HG03095 (cell line): ENCODE results near the gene TRIM75.
"Not testable (repeated sequence)": the region's sequence is repeated elsewhere in the genome, so short reads cannot be mapped to it uniquely, and the experiment has no call there.

Experiments
- ATAC-seq: cut with Tn5 transposase; IDR thresholded peaks from one replicate; pipeline ENCODE4 v1.9.1; 2021; ENCODE audit warnings: moderate library complexity; ENCODE audit not compliant: unreplicated experiment

Gene TRIM75

DNA sequence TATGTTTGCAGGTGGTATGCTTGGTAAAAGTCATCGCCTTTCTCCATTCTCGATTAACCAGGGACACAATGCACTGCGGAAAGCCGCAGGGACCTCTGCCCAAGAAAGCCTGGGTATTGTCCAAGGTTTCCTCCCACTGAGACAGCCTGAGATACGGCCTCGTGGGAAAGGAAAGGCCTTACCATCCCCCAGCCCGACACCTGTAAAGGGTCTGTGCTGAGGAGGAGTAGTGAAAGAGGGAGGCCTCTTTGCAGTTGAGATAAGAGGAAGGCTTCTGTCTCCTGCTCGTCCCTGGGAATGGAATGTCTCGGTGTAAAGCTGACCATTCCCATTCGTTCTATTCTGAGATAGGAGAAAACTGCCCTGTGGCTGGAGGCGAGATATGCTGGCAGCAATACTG lies 19.7 kb downstream of the TRIM75 start:
- ATAC-seq, result not testable (repeated sequence)

GRCh38 chr4:165077034-165077578 lies 23.4 kb downstream of the TRIM75 start:
- no peak for ATAC-seq

GRCh38 chr4:165079476-165079875 lies 25.8 kb downstream of the TRIM75 start:
- ATAC-seq, result no peak

DNA sequence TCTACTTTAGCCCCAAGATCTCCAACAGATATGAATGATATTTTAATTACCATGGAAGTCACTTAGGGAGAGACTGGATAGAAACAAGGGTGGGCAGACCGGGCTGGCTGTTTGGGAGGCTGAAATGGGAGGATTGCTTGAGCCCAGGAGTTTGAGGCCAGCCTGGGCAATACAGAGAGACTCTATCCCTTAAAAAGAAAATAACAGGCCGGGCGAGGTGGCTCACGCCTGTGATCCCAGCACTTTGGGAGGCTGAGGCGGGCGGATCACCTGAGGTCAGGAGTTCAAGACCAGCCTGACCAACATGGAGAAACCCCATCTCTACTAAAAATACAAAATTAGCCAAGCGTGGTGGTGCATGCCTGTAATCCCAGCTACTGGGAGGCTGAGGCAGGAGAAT lies 31.1 kb downstream of the TRIM75 start:
- ATAC-seq, result not testable (repeated sequence)

- ATAC-seq, result no peak
These were observed 32.3 kb downstream of the TRIM75 start for GRCh38 chr4:165085946-165086345.

DNA sequence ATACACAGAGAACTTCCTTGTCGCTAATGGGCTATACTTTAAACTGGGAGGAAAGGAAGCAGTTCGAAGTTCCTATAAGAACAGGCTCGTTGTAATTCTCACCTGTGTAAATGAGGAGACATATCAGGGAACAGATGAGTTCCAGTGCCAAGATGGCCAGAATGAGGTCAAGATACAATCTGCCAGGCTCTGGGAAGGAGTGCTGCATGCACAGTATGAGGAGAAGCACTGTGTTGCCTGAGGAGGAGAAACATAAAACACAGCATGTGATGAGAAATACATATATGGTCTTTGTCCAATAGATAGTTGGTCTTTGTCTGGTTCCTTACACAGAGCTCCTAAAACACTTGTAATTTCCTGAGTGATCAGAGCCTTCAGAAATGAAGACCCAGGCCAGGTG lies 34.7 kb downstream of the TRIM75 start:
- no peak for ATAC-seq

DNA sequence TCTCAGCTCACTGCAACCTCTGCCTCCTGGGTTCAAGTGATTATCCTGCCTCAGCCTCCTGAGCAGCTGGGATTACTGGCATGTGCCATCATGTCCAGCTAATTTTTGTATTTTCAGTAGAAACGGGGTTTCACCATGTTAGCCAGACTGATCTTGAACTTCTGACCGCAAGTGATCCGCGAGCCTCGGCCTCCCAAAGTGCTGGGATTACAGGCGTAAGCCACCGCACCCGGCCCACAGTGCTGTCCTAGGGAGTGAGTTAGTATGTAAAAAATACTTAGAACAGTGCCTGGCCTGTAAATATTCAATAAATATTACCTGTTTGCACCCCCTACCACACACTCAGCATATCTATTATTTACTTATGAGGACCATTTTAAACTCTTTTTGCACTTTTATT lies 38.5 kb downstream of the TRIM75 start:
- ATAC-seq, result not testable (repeated sequence)

- no peak for ATAC-seq
These were observed 41.2 kb downstream of the TRIM75 start for GRCh38 chr4:165094873-165095272.

DNA sequence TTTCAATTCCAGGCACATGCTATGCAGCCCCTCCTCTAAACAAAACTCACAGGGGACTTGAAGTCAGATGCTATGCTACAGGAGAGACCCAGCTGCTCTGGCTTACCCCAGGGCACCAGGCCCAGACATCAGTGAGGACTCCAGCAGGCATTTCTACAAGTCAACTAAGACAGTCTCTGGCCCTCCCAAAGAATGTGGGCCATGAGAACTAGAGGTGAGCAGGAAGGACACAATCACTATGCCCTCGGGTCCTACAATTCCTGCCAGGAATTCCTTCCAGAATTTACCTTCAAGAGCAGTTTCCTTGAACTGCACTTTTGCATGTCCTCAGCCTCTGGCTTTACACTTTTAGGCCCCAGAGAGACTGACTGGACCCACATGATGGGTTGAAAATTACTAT lies 41.6 kb downstream of the TRIM75 start:
- no peak for ATAC-seq

DNA sequence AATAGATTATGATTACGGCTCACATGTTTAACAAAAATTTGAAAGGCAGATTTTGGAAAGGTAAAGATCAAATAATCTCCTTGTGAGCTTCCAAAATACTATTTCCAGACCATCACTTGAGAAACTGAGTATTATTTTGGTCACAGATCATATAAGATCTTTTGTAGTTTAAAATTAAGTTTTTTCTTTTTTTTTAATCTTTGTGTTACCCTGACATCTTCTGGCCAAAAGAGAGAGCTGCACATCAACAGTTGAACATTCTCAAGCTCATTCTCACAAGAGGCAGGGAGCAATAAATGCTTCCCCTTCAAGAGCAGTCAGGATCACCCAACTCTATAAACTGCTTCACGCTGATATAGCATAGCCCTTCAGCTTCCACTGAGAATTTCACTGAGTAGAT lies 43.1 kb downstream of the TRIM75 start:
- no peak for ATAC-seq

- no peak for ATAC-seq
These were observed 48.0 kb downstream of the TRIM75 start for GRCh38 chr4:165101641-165102040.

DNA sequence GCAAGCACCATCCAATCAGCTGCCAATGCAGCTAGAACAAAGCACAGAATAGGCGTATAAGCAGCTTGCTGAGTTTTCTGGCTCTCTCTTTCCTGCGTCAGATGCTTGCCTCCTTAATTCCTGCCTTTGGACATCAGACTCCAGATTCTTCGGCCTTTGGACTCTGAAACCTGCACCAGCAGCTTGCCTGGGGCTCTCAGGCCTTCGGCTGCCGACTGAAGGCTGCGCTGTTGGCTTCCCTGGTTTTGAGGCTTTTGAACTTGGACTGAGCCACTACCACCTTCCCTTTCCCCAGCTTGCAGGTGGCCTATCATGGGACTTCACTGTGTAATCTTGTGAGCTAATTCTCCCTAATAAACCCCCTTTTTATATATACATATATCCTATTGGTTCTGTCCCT lies 52.9 kb downstream of the TRIM75 start:
- ATAC-seq, result no peak
